CD14-positive monocyte (primary cell): ENCODE measurements around the gene SCUBE1. TPM values are rescaled to one million over a fixed set of nuclear protein-coding genes. Genes with fewer than 3 reads are reported as not detected.

ENCODE experiments used
- DNase-seq, 3 donors: peaks; one replicate each; pipeline ENCODE4 v3.0.0-alpha.2; 2011 to 2022
- H2AFZ ChIP-seq: 2 replicates; pipeline ENCODE4 v1.6.0; 2012; ENCODE audit warnings: mild to moderate bottlenecking, low read depth, low read length, inconsistent platforms; ENCODE audit not compliant: insufficient read depth, poor library complexity, severe bottlenecking
- H3K27ac ChIP-seq, 2 donors: 1 replicate in 1 of 2; 2 replicates in 1 of 2; pipeline ENCODE4 v1.5.1; 2012 to 2013; ENCODE audit warnings: low read length in 2 of 2, control low read depth in 1 of 2, inconsistent platforms in 1 of 2, low read depth in 1 of 2, mild to moderate bottlenecking in 1 of 2
- H3K27me3 ChIP-seq, 2 donors: one replicate each; pipeline versions ENCODE4 v1.6.0 to v1.6.1; 2011 to 2013; ENCODE audit warnings: low read length in 2 of 2; ENCODE audit not compliant: control insufficient read depth in 2 of 2, insufficient read depth in 2 of 2
- H3K36me3 ChIP-seq, 2 donors: replicated peaks in 1 of 2; 1 replicate in 1 of 2; 2 replicates in 1 of 2; pipeline versions ENCODE4 v1.5.1 to v1.6.1; 2012 to 2013; ENCODE audit warnings: low read length in 2 of 2, control low read depth in 1 of 2, inconsistent platforms in 1 of 2, mild to moderate bottlenecking in 1 of 2; ENCODE audit not compliant: insufficient read depth in 2 of 2, control insufficient read depth in 1 of 2
- H3K4me1 ChIP-seq, 2 donors: 1 replicate in 1 of 2; 2 replicates in 1 of 2; pipeline versions ENCODE4 v1.5.1 to v1.6.1; 2012 to 2013; ENCODE audit warnings: low read length in 2 of 2, control low read depth in 1 of 2, inconsistent platforms in 1 of 2, mild to moderate bottlenecking in 1 of 2, moderate library complexity in 1 of 2; ENCODE audit not compliant: insufficient read depth in 2 of 2, control insufficient read depth in 1 of 2
- H3K4me2 ChIP-seq: replicated peaks from 2 replicates; pipeline ENCODE3; 2012; ENCODE audit warnings: low read length, moderate library complexity, mild to moderate bottlenecking; ENCODE audit not compliant: poor library complexity, severe bottlenecking; ENCODE audit errors: extremely low read depth
- H3K4me3 ChIP-seq, 3 experiments: fragments of 200-600 bp in 1 of 3; sonication (generic) in 1 of 3; replicated peaks in 1 of 3; 1 replicate in 2 of 3; 2 replicates in 1 of 3; pipeline ENCODE4 v1.5.1; 2011 to 2013; ENCODE audit warnings: low read length in 3 of 3, mild to moderate bottlenecking in 3 of 3, control low read depth in 2 of 3, low read depth in 2 of 3, inconsistent platforms in 1 of 3, moderate library complexity in 1 of 3
- H3K79me2 ChIP-seq: 2 replicates; pipeline ENCODE4 v1.6.0; 2012; ENCODE audit warnings: mild to moderate bottlenecking, control low read depth, inconsistent platforms, low read length, moderate library complexity; ENCODE audit not compliant: insufficient read depth
- H3K9ac ChIP-seq: 2 replicates; pipeline ENCODE4 v1.6.0; 2017; ENCODE audit warnings: low read length, mild to moderate bottlenecking; ENCODE audit not compliant: insufficient read depth, poor library complexity, severe bottlenecking
- H3K9me3 ChIP-seq, 2 donors: replicated peaks in 1 of 2; 1 replicate in 1 of 2; 2 replicates in 1 of 2; pipeline versions ENCODE4 v1.5.1 to v1.6.1; 2012 to 2013; ENCODE audit warnings: low read length in 2 of 2, control low read depth in 1 of 2; ENCODE audit not compliant: control insufficient read depth in 1 of 2, insufficient read depth in 1 of 2
- H4K20me1 ChIP-seq: 2 replicates; pipeline ENCODE4 v1.6.0; 2012; ENCODE audit warnings: mild to moderate bottlenecking, low read length, control low read depth, moderate library complexity; ENCODE audit not compliant: insufficient read depth
- H3K27ac Mint-ChIP-seq, 7 donors: one replicate each; pipeline ENCODE4 v1.8.0; 2020; ENCODE audit warnings: mild to moderate bottlenecking in 7 of 7, mixed read lengths in 7 of 7, moderate library complexity in 6 of 7, inconsistent platforms in 2 of 7
- H3K27me3 Mint-ChIP-seq, 3 donors: one replicate each; pipeline ENCODE4 v1.8.0; 2021 to 2022; ENCODE audit warnings: low read depth in 3 of 3, mild to moderate bottlenecking in 3 of 3, mixed read lengths in 3 of 3, moderate library complexity in 3 of 3, inconsistent platforms in 1 of 3
- H3K36me3 Mint-ChIP-seq, 2 donors: one replicate each; pipeline ENCODE4 v1.8.0; 2020; ENCODE audit warnings: mixed read lengths in 2 of 2, inconsistent platforms in 1 of 2, mild to moderate bottlenecking in 1 of 2
- H3K4me1 Mint-ChIP-seq: one replicate; pipeline ENCODE4 v1.8.0; 2020; ENCODE audit warnings: mild to moderate bottlenecking, mixed read lengths
- H3K4me3 Mint-ChIP-seq, 2 donors: one replicate each; pipeline ENCODE4 v1.8.0; 2020; ENCODE audit warnings: mild to moderate bottlenecking in 2 of 2, mixed read lengths in 2 of 2, moderate library complexity in 1 of 2
- H3K9me3 Mint-ChIP-seq, 7 donors: one replicate each; pipeline ENCODE4 v1.8.0; 2020 to 2022; ENCODE audit warnings: mixed read lengths in 7 of 7, mild to moderate bottlenecking in 6 of 7, moderate library complexity in 6 of 7, inconsistent platforms in 2 of 7
- WGBS: methylation state at CpG from one replicate; pipeline ENCODE4 v1.1.5; 2013; ENCODE audit warnings: missing lambda C conversion rate; ENCODE audit not compliant: insufficient coverage; 5-methylcytosine and 5-hydroxymethylcytosine counted together
- intact Hi-C, 2 donors: fragments of 100-400 bp; cut with micrococcal nuclease; formaldehyde crosslinking; loops; one replicate each; pipeline versions ENCODE4 v1.15.0 to v1.15.1; 2023
- polyA plus RNA-seq, 3 donors: library from polyadenylated mRNA; depleted of rRNA in 1 of 3; unstranded in 2 of 3; stranded (reverse) in 1 of 3; fragments of 300-500 nt in 2 of 3; fragments of >200 nt in 1 of 3; fragmentation: Illumina TruSeq in 2 of 3; gene quantifications; 1 replicate in 2 of 3; 2 replicates in 1 of 3; pipeline ENCODE4 v1.2.3, GENCODE V29; 2012 to 2021
- TF ChIP-seq, protein P1 (sequence below): fragments of 200-600 bp; IDR thresholded peaks from one replicate; pipeline ENCODE4 v1.8.0; 2022; ENCODE audit warnings: antibody characterized with exemption, mild to moderate bottlenecking

Gene SCUBE1
- polyA plus RNA-seq, 3 donors: 0.20 to 0.32 (median 0.26) TPM

DNA sequence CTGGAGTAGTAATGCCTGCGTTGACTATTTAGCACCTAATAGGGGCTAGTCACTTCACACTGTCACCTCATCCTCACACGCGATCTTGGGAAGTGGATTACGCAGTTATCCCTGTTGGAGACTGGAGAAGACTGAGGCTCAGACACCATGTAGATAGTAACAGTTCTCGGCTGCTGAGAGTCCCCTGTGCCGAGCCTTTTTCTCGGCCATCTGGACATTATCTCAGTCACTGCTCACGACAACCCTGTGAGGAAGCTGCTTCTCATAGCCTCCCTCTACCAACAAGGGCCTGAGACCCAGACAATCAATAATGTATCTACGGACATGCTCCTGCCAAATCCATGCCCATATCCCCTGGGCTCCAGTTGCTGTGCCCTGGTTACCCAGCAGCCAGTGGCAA is 25.9 kb downstream of the SCUBE1 start:
- H3K36me3 ChIP-seq: no peaks in the 10 kb centered on the region
- H3K27me3 ChIP-seq: no peaks in the 10 kb centered on the region
- no peak overlapping the region for H3K4me2 ChIP-seq
- peaks cover 3 to 8% of the 10 kb centered on the region in 2 donors for H3K9me3 ChIP-seq
- H3K4me1 ChIP-seq: peaks cover 26 to 29% of the 10 kb centered on the region in 2 donors
- peaks cover 37% of the 10 kb centered on the region for H3K4me1 Mint-ChIP-seq
- H4K20me1 ChIP-seq: no peaks in the 10 kb centered on the region
- H3K9me3 Mint-ChIP-seq: peaks cover 7 to 16% (median 9%) of the 10 kb centered on the region in 7 donors
- no peak overlapping the region for H3K4me3 ChIP-seq
- H3K27me3 Mint-ChIP-seq: peaks cover 0 to 2% (median 1%) of the 10 kb centered on the region in 3 donors
- H3K79me2 ChIP-seq: no peaks in the 10 kb centered on the region
- H3K4me3 Mint-ChIP-seq: no peak overlapping the region
- H2AFZ ChIP-seq: no peak overlapping the region
- DNase-seq: no peak
- no peaks in the 10 kb centered on the region for H3K36me3 Mint-ChIP-seq
- TF ChIP-seq, protein P1, sequence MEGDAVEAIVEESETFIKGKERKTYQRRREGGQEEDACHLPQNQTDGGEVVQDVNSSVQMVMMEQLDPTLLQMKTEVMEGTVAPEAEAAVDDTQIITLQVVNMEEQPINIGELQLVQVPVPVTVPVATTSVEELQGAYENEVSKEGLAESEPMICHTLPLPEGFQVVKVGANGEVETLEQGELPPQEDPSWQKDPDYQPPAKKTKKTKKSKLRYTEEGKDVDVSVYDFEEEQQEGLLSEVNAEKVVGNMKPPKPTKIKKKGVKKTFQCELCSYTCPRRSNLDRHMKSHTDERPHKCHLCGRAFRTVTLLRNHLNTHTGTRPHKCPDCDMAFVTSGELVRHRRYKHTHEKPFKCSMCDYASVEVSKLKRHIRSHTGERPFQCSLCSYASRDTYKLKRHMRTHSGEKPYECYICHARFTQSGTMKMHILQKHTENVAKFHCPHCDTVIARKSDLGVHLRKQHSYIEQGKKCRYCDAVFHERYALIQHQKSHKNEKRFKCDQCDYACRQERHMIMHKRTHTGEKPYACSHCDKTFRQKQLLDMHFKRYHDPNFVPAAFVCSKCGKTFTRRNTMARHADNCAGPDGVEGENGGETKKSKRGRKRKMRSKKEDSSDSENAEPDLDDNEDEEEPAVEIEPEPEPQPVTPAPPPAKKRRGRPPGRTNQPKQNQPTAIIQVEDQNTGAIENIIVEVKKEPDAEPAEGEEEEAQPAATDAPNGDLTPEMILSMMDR: no peak
- H3K9ac ChIP-seq: no peak overlapping the region
- intact Hi-C loops: no loop called here
- no peak overlapping the region for H3K27ac ChIP-seq
- WGBS: 89% methylated on average over 7 of the region's 9 CpGs
- H3K27ac Mint-ChIP-seq: no peak overlapping the region

DNA sequence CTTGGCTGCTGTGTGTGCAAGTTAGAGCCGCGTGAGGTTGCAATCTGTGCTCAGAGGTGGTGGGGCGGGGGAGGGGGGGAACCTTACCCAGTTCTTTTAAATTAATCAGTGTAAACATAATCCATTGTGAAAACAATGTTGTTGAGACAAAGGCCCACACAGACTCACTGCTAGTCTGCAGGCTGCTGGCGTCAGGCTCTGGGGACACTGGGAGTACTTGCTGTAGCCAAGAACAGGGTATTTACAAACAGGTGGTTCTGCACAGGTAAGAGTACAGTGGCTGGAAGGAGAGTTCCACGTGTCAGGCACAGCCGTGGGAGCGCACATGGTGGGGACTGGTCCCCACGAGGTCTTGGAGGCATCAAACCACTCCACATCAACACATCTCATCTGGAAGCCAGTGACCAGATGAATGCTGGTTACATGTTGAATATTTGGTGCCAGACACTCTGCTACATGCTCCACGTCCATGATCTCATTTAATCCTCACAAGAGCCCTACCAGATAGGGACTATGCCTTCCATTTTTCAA is 27.4 kb downstream of the SCUBE1 start:
- Histone ChIP-seq H3K9me3 (peaks cover 2 to 3% of the 10 kb centered on the region in 2 donors), H3K4me2 (no peak overlapping the region), H2AFZ (no peak overlapping the region), H3K79me2 (no peaks in the 10 kb centered on the region), H4K20me1 (no peaks in the 10 kb centered on the region), H3K27me3 (no peaks in the 10 kb centered on the region), H3K36me3 (no peaks in the 10 kb centered on the region), H3K27ac (no peak overlapping the region), H3K4me1 (peaks cover 22% of the 10 kb centered on the region in 2 donors), H3K9ac (no peak overlapping the region), H3K4me3 (no peak overlapping the region)
- WGBS: 100% methylated on average over 1 of the region's 9 CpGs
- DNase-seq: no peak
- Mint-ChIP-seq H3K27ac (no peak overlapping the region), H3K36me3 (no peaks in the 10 kb centered on the region), H3K4me3 (no peak overlapping the region), H3K4me1 (peaks cover 35% of the 10 kb centered on the region), H3K9me3 (peaks cover 1 to 7% (median 3%) of the 10 kb centered on the region in 7 donors), H3K27me3 (peaks cover 0 to 2% (median 1%) of the 10 kb centered on the region in 3 donors)
- TF ChIP-seq, protein P1: no peak
- intact Hi-C loops: no loop called here
